ENCODE measurements around the gene ELL2.
A peak's percentile ranks its signal among the peaks of the same experiment; 100 is the strongest.

The ELL2 gene

GRCh38 chr5:95967236-95967635 lies 5.6 kb upstream of the ELL2 start:
- no peak for TF ChIP-seq Cebpa-rat (IDR thresholded peaks at IDR 0.05)
- Histone ChIP-seq H3K27ac (no peak overlapping the region), H3K9ac (no peak overlapping the region), H3K9me3 (no peaks in the 10 kb centered on the region), H3K4me1 (peaks cover under 1% of the 10 kb centered on the region; the same call in 1 of the 2 replicates), H4K20me1 (no peaks in the 10 kb centered on the region), H3K27me3 (no peaks in the 10 kb centered on the region), H3K36me3 (no peaks in the 10 kb centered on the region), H3K4me2 (no peak overlapping the region), H3K4me3 (no peak overlapping the region)

GRCh38 chr5:95966005-95966404 lies 4.4 kb upstream of the ELL2 start:
- no peak for TF ChIP-seq Cebpa-rat (IDR thresholded peaks at IDR 0.05)
- Histone ChIP-seq H3K4me2 (no peak overlapping the region), H3K27ac (no peak overlapping the region)

GRCh38 chr5:95963650-95964410 lies 2.2 kb upstream of the ELL2 start:
- Histone ChIP-seq H3K27me3 (peaks cover 23% of the 10 kb centered on the region), H3K9ac (no peak overlapping the region), H3K4me3 (no peak overlapping the region), H4K20me1 (peaks cover 16% of the 10 kb centered on the region), H3K4me2 (no peak overlapping the region), H3K4me1 (peaks cover 16% of the 10 kb centered on the region), H3K9me3 (no peaks in the 10 kb centered on the region), H3K36me3 (no peaks in the 10 kb centered on the region), H3K27ac (no peak overlapping the region)
- TF ChIP-seq Cebpa-rat (IDR thresholded peaks at IDR 0.05) = no peak

More at GRCh38 chr5:95966005-95966404, 4.4 kb upstream of the ELL2 start:
- H3K4me1 ChIP-seq = peaks cover 4% of the 10 kb centered on the region; the same call in 1 of the 2 replicates
- H3K9me3 ChIP-seq = no peaks in the 10 kb centered on the region
- H3K36me3 ChIP-seq = no peaks in the 10 kb centered on the region
- H3K27me3 ChIP-seq = peaks cover 2% of the 10 kb centered on the region; the same call in 1 of the 2 replicates
- no peak overlapping the region for H3K9ac ChIP-seq
- H3K4me3 ChIP-seq = no peak overlapping the region
- H4K20me1 ChIP-seq = no peaks in the 10 kb centered on the region

DNA sequence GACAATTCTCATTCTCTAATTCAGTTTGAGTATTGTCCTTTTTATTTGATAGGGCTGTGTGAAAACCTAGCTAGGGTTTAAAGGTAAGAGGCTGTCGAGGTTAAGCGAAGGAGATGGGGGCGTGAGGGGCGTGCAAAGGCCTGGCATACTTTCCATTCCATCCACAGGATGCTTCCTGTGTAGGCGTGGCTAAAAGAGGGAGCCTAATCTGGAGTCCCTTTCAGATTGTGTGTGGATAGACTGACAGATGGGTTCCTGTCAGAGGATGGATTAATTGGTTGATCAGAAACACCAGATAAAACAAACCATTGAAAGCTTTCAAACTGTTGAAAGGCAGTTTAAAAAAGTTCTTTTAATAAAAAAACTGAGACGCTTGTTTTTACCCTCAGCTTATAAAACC lies 1.1 kb upstream of the ELL2 start:
- Histone ChIP-seq H3K4me3 (no peak overlapping the region), H3K9ac (no peak overlapping the region), H3K4me2 (no peak overlapping the region)

GRCh38 chr5:95962475-95962773 lies 773 bp upstream of the ELL2 start:
- peaks cover 23% of the 10 kb centered on the region for H3K27me3 ChIP-seq
- H3K9ac ChIP-seq = no peak overlapping the region; the same call in 1 of the 2 replicates
- no peaks in the 10 kb centered on the region for H3K36me3 ChIP-seq
- no peak overlapping the region for H3K27ac ChIP-seq
- peak overlapping the region; percentile 80 for H3K4me2 ChIP-seq
- H3K4me1 ChIP-seq = peaks cover 16% of the 10 kb centered on the region
- H3K9me3 ChIP-seq = no peaks in the 10 kb centered on the region
- TF ChIP-seq Cebpa-rat (IDR thresholded peaks at IDR 0.05) = no peak
- peak overlapping the region; percentile 83 for H3K4me3 ChIP-seq
- H4K20me1 ChIP-seq = peaks cover 22% of the 10 kb centered on the region

More for the DNA sequence above, 1.1 kb upstream of the ELL2 start:
- no peaks in the 10 kb centered on the region for H3K36me3 ChIP-seq
- H3K27ac ChIP-seq = no peak overlapping the region
- peaks cover 22% of the 10 kb centered on the region for H4K20me1 ChIP-seq
- no peaks in the 10 kb centered on the region for H3K9me3 ChIP-seq
- no peak for TF ChIP-seq Cebpa-rat (IDR thresholded peaks at IDR 0.05)
- H3K4me1 ChIP-seq = peaks cover 16% of the 10 kb centered on the region
- H3K27me3 ChIP-seq = peaks cover 23% of the 10 kb centered on the region

- peak overlapping the region; percentile 83 for H3K9ac ChIP-seq
- no peaks in the 10 kb centered on the region for H3K36me3 ChIP-seq
- TF ChIP-seq Cebpa-rat (IDR thresholded peaks at IDR 0.05) = no peak
- H3K9me3 ChIP-seq = no peaks in the 10 kb centered on the region
- peak overlapping the region; percentile 83 for H3K4me3 ChIP-seq
- H3K27me3 ChIP-seq = peaks cover 23% of the 10 kb centered on the region
- peak overlapping the region; percentile 97 for H3K4me2 ChIP-seq
- H3K4me1 ChIP-seq = peaks cover 16% of the 10 kb centered on the region
- H3K27ac ChIP-seq = peak overlapping the region; percentile 67
- peaks cover 22% of the 10 kb centered on the region for H4K20me1 ChIP-seq
Measured at GRCh38 chr5:95960667-95961616, 709 bp downstream of the ELL2 start.

DNA sequence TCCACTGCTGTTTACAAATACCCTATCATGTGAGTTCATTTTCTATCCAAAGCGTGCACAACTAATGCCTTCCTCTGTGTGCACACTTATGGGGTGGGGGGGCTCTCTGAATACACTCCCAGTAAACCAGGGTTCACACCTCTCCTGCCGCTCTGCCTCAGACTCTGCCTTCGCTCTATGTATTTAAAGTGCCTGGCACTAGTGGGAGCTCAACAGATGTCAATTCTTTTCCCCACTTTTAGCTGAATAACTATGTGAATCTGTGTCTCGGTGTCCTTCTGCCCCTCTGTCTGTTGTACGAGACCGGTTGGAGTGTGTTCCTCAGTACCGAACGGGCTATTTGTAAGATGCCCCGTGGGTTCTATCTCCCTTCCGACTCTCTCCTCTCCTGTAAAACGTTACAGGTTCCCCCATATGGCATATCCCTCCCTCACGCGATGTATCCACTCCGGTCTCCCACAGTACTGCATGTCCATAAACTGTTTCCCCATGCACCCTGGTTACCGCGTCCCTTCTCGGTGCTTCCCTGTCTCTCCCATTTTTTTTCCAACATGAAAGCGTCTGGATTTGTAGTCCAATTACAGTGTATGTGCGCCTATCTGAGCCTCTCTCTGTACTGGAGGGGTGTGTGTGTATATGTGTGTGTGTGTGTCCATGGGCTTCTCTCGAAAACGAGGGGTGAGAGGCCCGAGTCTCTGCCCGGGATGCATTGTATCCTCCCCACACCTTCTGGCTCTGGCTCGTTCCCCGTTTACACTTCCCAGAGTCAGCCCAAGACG lies 1.6 kb downstream of the ELL2 start:
- no peak overlapping the region for H3K9ac ChIP-seq
- no peaks in the 10 kb centered on the region for H3K36me3 ChIP-seq
- peak overlapping the region; percentile 97 for H3K4me2 ChIP-seq
- no peak for TF ChIP-seq Cebpa-rat (IDR thresholded peaks at IDR 0.05)
- peaks cover 23% of the 10 kb centered on the region for H3K27me3 ChIP-seq
- no peak overlapping the region for H3K27ac ChIP-seq
- H3K4me1 ChIP-seq = peaks cover 23% of the 10 kb centered on the region
- H4K20me1 ChIP-seq = peaks cover 22% of the 10 kb centered on the region
- peak overlapping the region; percentile 83 for H3K4me3 ChIP-seq
- H3K9me3 ChIP-seq = no peaks in the 10 kb centered on the region

DNA sequence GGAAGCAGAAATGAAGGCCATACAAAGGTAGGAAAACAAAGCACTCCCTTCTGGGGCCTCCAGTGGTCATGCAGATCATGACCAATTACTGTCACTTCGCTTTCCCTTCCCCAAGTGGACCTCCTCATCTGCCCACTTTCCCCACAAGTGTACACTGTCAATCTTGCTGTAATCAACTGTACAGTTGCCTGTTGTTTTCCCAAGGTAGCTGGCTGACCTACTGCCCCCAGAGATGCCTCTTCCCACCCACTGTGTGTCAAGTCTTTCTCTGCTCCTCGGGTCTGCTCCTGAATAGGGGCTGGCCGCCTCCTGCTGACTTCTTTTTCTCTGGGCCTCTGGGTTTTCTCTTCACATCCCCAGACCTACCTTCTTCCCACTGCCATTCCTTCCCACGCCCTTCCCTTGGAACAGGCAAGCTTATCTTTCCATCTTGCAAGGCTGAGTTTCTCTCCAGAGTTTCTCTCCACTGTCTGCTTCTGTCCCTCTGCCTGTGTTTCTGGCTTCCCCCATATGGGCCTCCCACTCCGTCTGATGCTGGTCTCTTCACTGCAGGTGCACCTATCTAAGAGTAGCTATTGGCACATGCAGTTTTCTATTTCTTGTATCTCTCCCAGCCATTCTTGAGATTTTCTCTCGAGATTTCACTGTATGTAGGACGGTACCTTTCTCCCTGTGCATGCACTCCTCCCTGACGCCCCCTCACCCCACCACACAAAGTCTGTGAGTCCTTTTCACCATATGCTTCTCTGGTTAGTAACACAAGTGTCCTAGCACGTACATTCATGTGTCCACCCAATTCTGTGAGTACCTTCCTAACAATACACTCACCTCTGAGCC lies 2.4 kb downstream of the ELL2 start:
- Histone ChIP-seq H3K4me2 (peak overlapping the region; percentile 97; the same call in 1 of the 2 replicates), H3K9me3 (no peaks in the 10 kb centered on the region), H3K36me3 (no peaks in the 10 kb centered on the region), H3K27me3 (peaks cover 23% of the 10 kb centered on the region), H4K20me1 (peaks cover 22% of the 10 kb centered on the region), H3K27ac (no peak overlapping the region), H3K4me3 (no peak overlapping the region), H3K9ac (no peak overlapping the region), H3K4me1 (peaks cover 24% of the 10 kb centered on the region)
- no peak for TF ChIP-seq Cebpa-rat (IDR thresholded peaks at IDR 0.05)

Data from BLaER1 (cell line).